ENCODE measurements around the gene EGR4.
"Not testable (repeated sequence)": the region's sequence is repeated elsewhere in the genome, so short reads cannot be mapped to it uniquely, and the experiment has no call there.

Gene EGR4

DNA sequence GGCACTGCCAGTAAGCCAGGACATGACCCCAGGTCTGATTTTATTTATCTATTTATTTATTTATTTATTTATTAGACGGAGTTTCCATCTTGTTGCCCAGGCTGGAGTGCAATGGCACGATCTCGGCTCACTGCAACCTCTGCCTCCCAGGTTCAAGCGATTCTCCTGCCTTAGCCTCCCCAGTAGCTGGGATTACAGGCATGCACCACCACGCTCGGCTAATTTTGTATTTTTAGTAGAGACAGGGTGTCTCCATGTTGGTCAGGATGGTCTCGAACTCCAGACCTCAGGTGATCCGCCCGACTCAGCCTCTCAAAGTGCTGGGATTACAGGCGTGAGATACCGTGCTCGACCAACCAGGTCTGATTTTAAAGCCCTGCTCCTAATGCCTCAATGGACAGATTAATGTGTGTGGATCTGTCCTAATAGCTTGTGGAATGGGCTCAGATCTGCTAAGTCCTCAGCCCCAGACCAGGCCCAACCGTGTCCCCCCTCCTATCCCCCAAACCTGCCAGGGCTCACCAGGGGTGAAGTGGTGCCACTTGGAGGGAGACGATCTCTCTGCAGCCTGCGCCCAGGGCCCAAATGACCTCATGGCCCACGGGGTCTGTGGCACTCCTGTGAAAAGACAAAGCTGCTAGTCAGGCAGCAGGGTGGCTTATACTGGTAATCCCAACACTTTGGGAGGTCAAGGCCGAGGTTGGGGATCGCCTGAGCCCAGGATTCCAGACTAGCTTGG lies 30.5 kb downstream of the EGR4 start:
- not testable (repeated sequence) for DNase-seq

DNA sequence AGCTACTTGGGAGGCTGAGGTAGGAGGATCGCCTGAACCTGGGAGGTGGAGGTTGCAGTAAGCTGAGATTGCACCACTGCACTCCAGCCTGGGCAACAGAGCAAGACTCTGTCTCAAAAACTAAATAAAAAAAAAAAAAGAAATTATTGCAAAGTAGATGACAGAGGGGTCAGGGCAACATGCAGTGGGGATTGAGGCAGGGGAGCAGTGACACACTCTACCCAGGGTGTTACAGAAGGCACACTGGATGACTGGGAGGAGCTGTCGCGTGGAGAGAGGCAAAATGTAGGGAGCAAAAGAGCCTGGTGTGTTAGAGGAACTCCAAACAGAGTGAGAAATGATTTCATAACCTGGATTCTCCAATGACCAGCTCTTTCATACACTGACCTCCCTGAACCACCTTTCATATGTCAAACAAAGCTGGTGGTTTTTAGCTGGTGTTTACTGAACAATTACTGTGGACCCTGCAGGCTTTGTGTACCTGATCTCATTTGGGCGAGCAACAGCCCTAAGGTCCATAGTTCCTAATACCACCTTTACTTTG lies 31.2 kb downstream of the EGR4 start:
- no peak for DNase-seq

DNA sequence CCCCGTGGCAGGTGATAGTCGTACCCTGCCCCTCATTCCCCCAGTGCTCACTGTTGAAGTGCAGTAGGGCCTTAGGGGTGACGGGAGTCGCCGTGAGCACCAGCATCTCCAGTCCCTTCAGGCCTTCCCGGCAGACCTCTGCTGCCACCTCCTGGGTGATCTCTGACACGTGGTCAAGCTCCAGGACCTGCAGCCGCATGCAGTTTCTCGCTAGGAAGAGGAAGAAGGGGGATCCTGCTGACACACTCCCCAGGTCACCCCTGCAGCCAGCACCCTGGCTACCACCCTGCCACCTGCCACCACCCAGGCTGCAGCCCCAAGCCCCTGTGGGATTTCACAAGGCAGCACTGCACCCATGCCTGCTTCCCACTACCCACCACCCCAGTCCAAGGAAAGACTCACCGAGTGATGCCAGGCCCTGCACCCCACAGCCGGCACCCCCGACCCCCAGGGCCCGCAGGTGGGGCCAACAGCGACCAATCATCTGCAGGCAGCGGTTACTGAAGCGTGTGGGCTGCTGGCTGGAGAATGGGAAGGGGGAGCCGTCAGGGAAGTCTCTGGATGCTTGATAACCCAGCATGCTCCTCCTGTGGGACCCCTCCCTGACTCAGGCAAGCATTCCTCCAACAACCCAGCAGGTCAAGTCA lies 32.9 kb downstream of the EGR4 start:
- peak; percentile 60 for DNase-seq

DNA sequence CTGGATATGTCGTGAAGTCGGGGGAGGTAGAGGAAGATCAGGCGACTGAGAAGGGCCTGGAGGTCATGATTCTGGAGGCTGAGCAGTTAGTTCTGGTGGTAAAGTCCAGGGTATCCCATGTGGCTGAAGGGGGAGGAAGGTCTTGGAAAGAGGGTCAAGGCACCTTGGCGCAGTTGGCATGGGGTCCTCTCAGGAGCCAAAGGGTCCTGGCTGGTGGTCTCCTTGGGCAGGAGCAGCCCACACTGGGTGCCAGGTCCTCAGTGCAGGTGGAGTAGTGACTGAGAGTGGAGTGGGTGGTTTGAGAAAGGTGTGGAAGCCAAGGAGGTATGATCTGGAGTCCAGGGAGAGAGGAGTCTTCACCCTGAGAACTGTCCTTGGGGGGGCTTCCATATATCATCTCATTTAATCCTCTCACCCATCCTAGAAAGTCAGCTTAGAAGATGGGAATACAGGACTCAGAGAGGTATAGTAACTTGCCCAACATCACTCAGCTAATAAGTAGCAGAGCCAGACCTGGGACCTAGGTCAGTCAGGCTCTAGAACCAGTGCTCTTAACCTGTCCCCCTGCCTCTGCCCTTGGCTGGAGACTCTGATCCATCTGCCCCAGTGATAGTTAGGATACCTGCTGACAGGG lies 33.5 kb downstream of the EGR4 start:
- no peak for DNase-seq

DNA sequence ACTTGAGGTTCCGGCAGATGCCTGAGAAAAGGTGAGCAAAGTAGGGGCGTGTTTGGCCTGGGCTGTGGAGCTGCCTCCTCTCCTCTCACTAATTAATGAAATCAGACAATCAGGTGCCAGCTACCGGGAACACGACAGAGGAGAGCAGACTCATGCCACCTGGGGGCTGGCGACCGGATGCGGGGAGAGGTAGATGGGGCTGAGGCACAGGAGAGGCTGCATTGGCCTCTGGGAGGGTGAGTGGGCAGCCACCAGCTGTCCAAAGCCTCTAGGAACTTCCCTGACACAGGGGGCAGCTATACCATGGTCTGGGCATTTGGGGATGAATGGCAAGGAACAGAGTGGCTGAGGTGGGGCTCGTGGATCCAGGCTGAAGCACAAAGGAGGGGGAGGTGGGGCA lies 34.1 kb downstream of the EGR4 start:
- DNase-seq = no peak

DNA sequence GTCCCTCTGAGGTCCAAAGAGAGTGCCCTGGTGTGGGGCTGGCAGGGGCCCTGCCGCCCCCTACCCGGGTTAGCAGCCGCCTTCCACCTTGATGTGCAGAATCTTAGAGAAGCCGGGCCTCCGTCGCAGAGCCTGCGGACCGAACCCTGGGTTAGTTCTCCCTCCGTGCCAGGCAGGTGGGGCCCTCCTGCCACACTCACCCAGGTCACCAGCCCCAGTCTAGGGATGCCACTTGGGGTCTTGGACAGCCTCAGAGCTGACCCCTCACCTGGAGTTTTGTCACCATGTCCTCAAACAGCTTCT lies 34.5 kb downstream of the EGR4 start:
- DNase-seq = no peak

DNA sequence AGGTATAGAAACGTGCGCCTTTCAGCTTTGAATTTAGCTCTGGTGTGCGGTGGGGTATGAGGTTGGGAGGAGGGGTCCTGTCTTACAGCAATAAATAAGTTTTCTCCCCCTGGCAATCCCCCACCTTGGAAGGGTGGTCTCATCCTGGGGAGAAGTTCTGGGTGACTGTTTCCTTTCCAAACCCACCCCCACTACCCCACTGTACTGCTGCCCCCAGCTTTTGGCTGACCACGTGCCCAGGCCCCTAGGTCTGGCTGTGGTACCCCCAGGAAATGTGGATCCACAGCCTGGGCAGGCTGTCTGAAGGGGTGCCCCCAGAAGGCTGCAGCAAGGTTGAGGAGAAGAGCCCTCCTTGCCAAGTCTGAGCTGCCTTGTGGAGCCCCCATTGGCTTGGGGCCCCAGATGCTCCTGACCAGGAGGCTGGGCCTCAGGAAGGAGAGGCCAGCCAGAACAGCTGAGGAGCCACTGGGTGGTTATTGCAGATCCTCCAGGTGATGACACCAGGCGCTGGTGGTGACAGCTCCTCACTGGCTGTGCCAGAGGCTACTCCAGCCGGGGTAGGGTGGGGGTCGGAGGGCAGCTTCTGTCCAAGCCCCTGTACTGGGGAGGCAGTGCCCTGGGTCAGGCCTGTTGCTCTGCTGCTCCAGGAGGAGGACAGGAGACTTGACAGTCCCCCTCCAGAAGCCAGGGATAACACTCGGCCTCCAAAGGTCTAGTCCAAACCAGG lies 35.0 kb downstream of the EGR4 start:
- no peak for DNase-seq

DNA sequence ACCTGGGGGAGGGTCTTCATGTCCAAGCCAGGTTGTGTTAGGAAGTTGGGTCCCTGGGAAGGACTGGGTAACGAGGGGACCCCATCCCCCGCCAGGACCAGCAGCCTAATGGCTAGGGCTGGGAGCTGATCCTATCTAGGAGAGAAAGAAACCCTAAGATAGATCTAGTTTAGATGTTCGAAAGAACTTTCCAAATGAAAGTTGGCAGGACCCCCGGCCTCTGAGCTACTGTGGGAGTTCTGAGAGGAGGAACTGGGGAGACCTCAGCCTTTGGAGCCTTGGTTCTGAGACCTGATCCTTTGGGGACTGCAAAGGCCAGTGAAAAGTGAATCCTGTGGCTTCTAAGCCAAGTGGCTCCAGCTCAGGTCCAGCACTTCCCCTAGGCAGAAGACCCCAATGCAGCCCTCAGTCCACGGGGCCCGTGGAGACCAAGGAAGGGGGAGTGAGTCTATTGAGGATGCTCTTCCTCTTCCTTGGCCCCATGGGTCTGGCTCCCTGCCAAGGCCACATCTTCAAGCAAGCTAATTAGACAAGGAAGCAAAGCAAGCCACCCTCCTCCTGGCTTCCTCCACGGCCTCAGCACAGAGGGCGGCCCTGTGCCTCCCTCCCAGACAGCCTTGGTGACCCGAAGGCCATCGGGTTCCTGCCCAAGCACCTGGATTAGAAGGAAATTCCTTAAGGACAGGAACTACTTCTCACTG lies 35.8 kb downstream of the EGR4 start:
- DNase-seq = peak; percentile 43

DNA sequence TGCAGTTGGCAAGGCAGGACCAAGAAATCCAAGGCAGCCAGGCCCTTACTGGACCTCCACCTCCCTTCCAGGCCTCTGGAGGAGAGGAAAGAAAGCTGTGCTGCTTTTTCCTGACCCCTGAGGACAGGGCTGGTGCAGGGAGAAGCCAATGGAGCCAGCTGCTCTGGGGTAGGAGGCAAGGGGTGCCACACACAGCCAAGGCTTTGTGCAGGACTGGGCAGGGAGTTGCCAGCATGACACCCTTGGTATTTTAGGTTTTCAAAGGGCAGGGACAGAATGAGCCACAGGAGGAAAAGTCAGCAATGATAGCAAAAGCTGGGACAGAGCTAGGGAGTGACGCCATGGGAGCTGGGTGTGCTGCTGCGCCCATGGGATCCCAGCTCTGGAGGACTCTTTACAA lies 36.3 kb downstream of the EGR4 start:
- DNase-seq = no peak

DNA sequence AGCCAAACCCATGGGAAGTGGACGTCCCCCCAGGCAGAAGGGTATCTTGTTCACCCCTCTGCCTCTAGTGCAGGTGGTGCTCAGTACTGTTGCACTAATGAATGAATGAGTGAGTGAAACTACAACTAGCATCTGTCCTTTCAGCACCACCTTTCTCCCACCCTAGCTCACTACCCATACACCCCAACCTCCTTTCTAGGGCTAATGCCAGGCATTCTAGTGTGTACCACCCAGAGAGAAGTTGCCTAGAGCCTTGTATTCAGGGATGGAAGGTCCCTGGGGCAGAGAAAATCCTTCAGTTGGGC lies 36.8 kb downstream of the EGR4 start:
- no peak for DNase-seq

DNA sequence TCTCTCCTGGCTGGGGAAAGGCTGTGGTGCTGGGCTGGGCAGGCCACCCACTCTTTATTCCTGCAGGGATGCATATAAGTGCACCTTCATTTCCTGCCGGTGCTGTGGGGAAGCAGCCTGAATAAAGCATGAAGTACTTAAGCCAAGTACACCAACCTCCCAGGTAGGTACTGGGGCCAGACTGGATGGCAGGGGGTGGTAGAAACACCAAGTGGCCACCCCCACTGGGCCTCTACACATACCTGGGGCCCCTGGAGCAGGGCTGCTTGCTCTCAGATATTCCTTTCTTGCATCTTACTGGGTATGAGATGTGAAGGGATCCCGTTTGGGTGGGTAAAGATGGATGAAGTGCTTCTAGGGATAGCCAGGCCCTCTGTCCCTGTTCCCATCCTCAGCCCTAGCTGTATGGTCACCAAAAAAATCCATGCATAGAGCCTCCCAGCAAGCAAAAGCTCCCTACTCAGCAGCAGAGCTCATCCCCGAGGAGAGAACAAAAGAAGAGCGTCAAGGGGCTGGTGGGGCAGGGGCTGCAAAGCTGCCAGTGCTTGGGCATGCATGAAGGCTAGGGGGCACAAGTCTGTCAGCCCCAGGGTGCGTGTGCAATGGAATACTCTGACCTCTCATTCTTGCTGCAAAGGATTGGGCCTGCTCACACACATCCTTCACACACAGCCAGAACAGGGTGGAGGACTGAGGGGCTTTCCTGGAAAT lies 37.3 kb downstream of the EGR4 start:
- no peak for DNase-seq

DNA sequence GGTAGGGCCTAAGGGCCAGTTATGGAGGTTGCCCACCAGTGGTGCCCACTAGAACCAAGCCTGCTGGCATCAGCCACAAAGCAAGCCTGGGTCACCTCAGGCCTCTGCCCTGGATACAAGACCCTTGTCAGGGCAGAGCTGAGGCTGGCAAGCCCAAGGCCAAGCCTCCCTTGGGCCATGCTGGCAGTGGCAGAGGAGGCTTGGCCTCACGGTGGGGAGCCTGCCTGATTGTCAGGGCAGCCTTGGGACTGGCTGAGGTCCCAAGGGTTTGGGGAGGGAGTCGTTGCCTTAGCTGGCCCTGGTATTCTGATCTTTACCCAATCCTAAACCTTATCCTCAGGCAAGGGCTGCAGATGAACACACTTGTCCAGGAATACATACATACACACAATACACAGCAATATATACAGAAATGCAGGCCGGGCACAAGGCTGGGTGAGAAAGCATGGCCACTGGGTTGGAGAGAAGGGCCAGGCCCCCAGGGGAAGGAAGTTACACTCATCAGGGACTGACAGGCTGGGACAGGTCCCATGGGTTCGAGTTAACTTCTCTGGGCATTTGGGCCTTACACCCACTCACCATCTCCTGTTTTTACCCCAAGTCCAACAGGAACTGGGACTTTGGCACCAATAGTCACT lies 38.2 kb downstream of the EGR4 start:
- DNase-seq = no peak

DNA sequence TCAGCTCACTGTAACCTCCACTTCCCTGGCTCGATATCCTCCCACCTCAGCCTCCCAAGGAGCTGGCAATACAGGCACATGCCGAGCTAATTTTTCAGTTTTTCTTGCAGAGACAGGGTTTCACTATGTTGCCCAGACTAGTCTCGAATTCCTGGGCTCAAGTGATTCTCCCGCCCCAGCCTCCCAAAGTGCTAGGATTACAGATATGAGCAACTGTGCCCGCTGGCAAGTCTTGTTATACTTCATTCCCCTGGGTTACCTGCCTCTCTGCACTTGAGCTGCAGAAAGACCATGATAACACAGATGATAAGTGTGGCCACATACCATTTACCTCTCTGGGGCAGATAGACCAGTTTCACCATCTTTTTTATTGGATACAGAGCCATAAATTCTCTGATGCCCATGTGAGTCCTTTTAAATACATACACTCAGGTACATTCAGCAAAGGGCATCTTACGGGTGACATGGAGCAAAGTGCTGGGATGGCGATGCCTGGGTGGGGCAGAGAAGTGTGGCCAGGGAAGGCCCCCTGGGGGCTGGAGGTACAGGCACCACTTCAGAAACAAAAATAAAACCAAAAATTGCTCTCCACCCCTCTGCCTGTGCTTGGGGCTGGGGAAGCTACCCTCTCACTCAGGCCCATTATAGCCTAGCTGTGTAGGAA lies 38.9 kb downstream of the EGR4 start:
- DNase-seq = no peak

DNA sequence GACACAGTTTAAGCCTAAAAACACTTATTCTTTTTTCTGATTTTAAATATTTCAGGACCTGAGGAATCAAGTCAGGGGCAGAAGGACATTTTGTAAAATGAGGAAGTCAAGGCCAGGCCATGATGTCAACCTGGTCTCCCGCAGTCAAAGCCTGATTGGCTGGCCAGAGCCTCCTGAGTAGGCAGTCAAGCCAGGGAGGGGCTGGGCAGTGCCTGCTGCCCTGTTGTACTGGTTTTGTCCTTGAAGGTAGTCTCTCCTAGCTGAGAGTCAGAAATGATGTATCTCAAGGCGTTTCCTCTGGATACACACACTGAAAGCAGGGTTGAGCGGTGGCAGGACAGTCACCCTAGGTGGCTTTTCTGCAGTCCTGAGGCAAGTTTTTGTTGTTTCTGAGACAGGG lies 39.4 kb downstream of the EGR4 start:
- DNase-seq = peak; percentile 20

DNA sequence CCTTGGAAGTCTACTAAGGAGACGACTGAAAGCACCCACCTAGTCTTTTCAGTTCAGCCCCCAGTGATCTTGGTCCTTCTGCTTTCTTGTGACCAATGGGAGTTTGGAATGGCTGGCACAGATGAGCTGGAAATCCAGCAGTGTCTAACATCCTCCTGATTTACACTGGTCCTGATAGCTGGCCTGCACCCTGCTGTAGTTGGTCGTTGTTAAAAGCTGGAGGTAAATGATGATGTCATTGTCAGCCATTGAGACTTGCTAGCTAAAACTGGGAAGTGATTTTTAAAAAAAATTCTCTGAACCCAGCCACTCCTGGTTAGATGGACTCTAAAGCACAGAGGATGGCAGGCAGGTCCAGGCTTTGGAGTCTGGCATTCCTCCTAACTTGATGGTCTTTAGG lies 39.9 kb downstream of the EGR4 start:
- DNase-seq = no peak

DNA sequence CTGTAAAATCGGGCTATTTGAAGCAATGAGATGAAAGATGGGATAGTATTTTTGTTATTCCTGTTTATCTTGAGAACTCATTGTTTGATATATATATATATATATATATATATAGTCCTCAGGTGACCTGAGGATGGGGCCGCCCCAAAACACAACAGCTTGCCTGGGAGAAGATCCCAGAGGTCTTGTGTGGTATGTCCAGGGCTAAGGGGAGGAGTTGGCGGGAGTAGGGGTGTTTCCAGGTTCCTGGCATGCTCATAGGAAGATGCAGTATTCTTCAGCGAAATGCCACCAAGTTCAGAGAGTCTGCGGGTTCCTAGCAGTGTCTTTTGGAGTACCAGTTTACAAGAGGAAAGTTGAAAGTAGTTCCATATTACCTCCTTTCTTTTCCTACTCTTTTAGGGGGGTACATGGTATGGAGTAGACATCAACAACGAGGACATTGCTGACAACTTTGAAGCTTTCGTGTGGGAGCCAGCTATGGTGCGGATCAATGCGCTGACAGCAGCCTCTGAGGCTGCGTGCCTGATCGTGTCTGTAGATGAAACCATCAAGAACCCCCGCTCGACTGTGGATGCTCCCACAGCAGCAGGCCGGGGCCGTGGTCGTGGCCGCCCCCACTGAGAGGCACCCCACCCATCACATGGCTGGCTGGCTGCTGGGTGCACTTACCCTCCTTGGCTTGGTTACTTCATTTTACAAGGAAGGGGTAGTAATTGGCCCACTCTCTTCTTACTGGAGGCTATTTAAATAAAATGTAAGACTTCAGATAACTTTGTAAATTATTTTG lies 40.9 kb downstream of the EGR4 start:
- DNase-seq = no peak

DNA sequence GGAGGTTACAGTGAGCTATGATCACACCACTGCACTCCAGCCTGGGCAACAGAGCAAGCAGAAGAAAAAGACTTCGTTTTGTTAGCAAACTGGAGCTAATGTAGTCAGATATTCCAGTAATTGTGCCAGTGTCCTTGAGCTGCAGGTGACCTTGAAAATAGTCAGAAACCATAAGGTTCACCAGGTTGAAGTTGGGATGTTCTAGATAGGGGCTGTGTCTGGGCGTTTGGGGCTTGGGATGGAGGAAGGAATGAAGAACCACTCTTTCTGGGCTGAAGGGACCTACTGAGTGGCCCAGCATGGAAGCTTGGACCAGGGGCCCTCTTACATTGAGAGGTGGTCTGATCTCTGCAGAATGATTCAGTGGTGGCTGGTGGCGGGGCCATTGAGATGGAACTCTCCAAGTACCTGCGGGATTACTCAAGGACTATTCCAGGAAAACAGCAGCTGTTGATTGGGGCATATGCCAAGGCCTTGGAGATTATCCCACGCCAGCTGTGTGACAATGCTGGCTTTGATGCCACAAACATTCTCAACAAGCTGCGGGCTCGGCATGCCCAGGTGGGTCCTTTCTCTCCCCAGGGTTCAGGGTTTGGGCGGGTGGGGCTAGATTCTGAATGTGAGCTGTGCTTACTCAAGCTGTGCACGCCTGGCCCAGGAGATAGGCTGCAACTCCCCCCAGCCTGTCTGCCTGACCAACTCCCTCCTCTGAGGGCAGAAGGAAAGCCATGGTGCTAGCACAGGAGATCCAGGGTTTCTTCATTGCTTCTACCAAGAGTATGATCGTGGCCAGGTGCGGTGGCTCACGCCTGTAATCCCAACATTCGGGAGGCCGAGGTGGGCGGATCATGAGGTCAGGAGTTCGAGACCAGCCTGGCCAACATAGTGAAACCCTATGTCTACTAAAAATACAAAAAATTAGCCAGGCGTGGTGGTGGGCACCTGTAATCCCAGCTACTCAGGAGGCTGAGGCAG lies 42.2 kb downstream of the EGR4 start:
- DNase-seq = no peak

DNA sequence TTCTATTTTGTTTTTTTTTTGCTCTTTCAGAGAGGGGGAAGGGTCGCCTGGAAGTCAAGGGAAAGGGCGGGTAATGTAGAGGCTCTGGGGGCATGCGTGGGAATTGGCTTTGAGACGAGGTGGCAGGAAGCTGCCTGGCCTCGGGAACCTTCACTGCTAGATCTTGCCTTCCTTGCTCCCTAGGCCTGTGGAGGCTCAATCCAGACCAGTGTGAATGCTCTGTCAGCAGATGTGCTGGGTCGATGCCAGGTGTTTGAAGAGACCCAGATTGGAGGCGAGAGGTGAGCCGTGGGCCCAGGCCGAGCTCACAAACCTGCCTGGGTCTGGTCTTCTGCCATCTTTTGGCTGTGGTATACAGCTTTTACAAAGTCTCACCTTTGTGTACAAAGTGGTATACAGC lies 43.7 kb downstream of the EGR4 start:
- no peak for DNase-seq

DNA sequence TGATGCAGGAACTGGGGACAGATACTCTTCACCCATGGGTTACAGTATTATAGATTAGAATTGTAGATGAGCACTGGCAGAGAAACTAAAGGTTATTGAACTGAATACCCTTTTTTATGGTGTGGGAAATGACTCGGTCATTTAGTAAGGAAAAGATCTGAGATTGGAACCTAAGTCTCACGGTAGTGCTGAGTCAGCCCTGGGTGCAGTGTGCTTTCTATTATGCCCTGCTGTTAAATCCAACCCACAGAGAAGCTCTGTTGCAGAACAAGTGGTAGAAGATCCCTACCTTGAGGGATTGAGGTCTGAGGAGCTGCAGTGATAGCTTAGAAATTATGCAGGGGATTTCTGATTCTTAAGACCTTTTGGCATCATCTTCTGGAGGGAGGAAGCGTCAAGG lies 46.5 kb downstream of the EGR4 start:
- no peak for DNase-seq

Data from hematopoietic multipotent progenitor cell treated with erythropoietin and hydrocortisone succinate and interleukin-3 and kit ligand, for 8 days (in vitro differentiated cells).